ENCODE measurements around the gene CGB3.

CGB3 gene

DNA sequence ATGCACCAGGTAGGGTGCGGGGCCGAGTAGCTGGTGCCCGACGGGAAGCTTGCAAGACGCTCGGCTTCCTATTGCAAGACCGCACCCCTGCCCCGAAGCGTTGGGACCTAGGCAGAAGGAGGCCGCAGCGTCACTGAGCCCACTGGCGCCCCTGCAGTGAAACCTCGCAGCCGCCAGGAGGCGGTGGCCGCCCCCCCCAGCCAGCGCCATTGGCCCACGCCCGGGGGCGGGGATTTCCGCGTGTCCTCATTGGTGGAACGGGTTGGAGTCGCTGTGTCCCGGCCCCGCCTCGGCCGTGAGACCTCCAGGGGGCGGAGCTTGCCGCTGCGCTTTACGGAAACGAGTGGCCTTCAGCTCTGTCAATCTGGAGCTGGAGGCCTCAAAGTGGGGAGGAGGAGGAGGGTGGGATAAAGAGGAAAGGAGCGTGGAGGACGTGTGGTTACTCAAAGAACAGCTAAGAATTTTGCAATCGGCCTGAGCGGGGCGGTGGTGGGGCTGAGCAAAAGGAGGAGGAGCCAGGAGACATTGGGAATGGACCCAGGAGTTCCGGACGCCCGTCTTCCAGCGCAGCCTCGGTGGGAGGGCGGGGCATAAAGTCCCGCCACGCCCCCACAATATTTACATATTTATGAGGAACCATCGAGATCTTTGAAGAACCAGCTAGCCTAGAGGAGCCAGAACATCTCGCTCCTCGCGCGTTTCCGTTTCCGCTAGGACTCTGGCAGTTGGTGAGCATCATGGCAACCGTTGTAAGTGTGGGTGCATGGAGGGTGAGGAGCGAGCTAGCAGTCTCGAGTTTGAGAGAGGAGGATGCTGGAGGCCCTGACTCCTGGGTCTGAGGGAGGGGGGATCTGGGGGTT lies 30.7 kb downstream of the CGB3 start, which contains the start of the genes GYS1 and RUVBL2:
Gene GYS1 (minus strand): TSS at position 135 of the 860 bp plus-strand sequence. CDS start 197 bp downstream, outside the sequence.
Gene RUVBL2 (plus strand): TSS at position 713 of the 860 bp plus-strand sequence. CDS start 25 bp downstream, at position 738.
- Histone ChIP-seq H3K4me1 (ENCODE audit: control insufficient read depth, insufficient read depth, low read length, unreplicated experiment) (peaks cover 8% of the 10 kb centered on the region), H3K27ac (ENCODE audit: low read depth, low read length) (peak within 1 kb of the TSS; percentile 72), H3K79me2 (ENCODE audit: control insufficient read depth, insufficient read depth, low read length, unreplicated experiment) (peaks cover 66% of the 10 kb centered on the region), H3K36me3 (ENCODE audit: insufficient read depth, low read length) (no peaks in the 10 kb centered on the region), H3K4me3 (ENCODE audit: low read depth, low read length) (peak within 1 kb of the TSS; percentile 91), H2AFZ (ENCODE audit: low read length, unreplicated experiment) (no peak within 1 kb of the TSS), H3K27me3 (ENCODE audit: insufficient read depth, low read length) (no peaks in the 10 kb centered on the region)

DNA sequence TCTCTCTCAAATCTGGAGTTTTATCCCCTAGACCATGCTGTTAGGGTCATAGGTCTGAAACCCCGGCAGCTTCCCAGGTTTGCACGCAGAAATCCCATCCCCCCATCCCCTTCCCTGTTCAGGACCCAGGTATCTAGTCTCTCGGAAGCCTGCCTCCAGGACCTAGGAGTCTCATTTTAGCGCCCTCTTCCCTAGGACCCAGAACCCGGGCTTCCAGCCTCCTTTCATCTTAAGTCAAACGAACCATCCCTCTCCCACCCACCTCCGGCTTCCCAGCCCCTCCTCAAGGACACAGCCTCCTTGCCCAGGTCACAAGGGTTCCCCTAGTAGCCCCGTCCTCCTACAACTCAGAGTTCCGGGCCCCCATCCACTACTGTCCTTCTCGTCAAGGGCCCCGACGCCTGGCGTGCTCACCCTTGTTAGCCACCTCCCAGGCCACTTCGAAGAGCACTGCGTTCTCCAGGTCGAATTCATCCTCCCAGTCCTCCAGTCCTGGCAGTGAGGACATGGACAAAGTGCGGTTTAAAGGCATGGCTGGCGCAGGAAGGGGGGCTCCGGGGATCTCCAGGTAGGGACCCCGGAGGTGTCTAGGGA lies 31.5 kb downstream of the CGB3 start:
- H3K4me1 ChIP-seq (ENCODE audit: control insufficient read depth, insufficient read depth, low read length, unreplicated experiment) = peaks cover 8% of the 10 kb centered on the region
- peak overlapping the region; percentile 91 for H3K4me3 ChIP-seq (ENCODE audit: low read depth, low read length)
- H3K27me3 ChIP-seq (ENCODE audit: insufficient read depth, low read length) = no peaks in the 10 kb centered on the region
- H3K36me3 ChIP-seq (ENCODE audit: insufficient read depth, low read length) = no peaks in the 10 kb centered on the region
- peaks cover 64% of the 10 kb centered on the region for H3K79me2 ChIP-seq (ENCODE audit: control insufficient read depth, insufficient read depth, low read length, unreplicated experiment)
- peak overlapping the region; percentile 60 for H3K27ac ChIP-seq (ENCODE audit: low read depth, low read length)
- no peak overlapping the region for H2AFZ ChIP-seq (ENCODE audit: low read length, unreplicated experiment)

GRCh38 chr19:48991873-48992580 lies 32.1 kb downstream of the CGB3 start:
- Histone ChIP-seq H2AFZ (ENCODE audit: low read length, unreplicated experiment) (no peak overlapping the region), H3K27ac (ENCODE audit: low read depth, low read length) (peak overlapping the region; percentile 60), H3K36me3 (ENCODE audit: insufficient read depth, low read length) (no peaks in the 10 kb centered on the region), H3K79me2 (ENCODE audit: control insufficient read depth, insufficient read depth, low read length, unreplicated experiment) (peaks cover 58% of the 10 kb centered on the region), H3K4me1 (ENCODE audit: control insufficient read depth, insufficient read depth, low read length, unreplicated experiment) (peaks cover 8% of the 10 kb centered on the region), H3K4me3 (ENCODE audit: low read depth, low read length) (peak overlapping the region; percentile 91), H3K27me3 (ENCODE audit: insufficient read depth, low read length) (no peaks in the 10 kb centered on the region)

GRCh38 chr19:48991011-48991609 lies 33.0 kb downstream of the CGB3 start:
- Histone ChIP-seq H3K4me1 (ENCODE audit: control insufficient read depth, insufficient read depth, low read length, unreplicated experiment) (peaks cover 8% of the 10 kb centered on the region), H2AFZ (ENCODE audit: low read length, unreplicated experiment) (no peak overlapping the region), H3K4me3 (ENCODE audit: low read depth, low read length) (peak overlapping the region; percentile 91; the same call in 1 of the 2 replicates), H3K36me3 (ENCODE audit: insufficient read depth, low read length) (0 out of 2 replicates have a peak, but pooled peaks cover 2% of the 10 kb centered on the region), H3K27ac (ENCODE audit: low read depth, low read length) (no peak overlapping the region), H3K79me2 (ENCODE audit: control insufficient read depth, insufficient read depth, low read length, unreplicated experiment) (peaks cover 54% of the 10 kb centered on the region), H3K27me3 (ENCODE audit: insufficient read depth, low read length) (no peaks in the 10 kb centered on the region)

DNA sequence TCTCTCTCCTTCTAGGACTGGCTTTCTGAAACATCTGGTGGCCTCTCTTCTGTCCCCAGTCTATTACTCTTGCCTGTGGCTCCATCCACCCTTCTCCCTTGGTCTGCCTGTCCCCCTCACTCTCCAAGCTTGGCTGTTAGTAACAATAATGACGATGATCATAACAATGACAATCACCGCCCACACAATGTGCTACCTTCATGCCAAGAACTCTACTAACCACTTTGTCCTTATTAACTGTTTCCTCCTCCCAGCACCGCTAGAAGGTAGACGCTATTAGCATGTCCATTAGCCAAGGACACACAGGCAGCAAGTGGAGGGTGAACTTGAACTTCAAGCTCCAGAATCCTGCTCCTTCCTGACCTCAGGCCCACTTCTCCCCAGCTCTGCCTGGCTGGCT lies 33.7 kb downstream of the CGB3 start:
- Histone ChIP-seq H3K27me3 (ENCODE audit: insufficient read depth, low read length) (no peaks in the 10 kb centered on the region), H3K4me1 (ENCODE audit: control insufficient read depth, insufficient read depth, low read length, unreplicated experiment) (peaks cover 8% of the 10 kb centered on the region), H3K27ac (ENCODE audit: low read depth, low read length) (no peak overlapping the region), H2AFZ (ENCODE audit: low read length, unreplicated experiment) (no peak overlapping the region), H3K4me3 (ENCODE audit: low read depth, low read length) (no peak overlapping the region), H3K79me2 (ENCODE audit: control insufficient read depth, insufficient read depth, low read length, unreplicated experiment) (peaks cover 47% of the 10 kb centered on the region), H3K36me3 (ENCODE audit: insufficient read depth, low read length) (0 out of 2 replicates have a peak, but pooled peaks cover 2% of the 10 kb centered on the region)

DNA sequence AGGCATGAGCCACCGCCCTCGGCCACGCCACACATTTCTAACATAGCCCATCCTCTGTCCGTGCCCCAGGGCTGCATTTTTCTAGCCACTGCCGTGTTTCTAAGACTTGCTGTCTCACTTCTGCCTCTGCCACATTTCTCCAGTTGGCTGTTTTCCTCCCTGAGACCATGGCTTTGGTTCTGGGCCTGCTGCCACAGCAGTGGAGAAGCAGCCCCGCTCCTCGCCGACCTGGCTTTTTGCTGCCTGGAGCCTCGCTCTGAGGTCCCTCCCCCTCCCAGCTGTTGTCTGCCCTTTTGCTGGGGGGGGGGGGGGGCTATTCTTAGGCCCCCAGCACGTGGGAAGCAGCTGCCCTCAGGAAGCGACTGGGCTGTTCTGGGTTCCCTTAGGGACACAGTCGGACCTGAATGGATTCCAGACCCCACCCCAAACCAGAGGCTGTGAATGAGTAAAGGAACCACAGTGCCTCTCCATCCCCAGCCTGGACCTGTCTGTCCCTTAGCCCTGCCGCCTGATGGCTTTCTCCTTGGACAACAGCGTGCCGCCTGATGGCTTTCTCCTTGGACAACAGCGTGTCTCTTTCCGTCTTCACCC lies 34.3 kb downstream of the CGB3 start:
- no peak overlapping the region for H3K27ac ChIP-seq (ENCODE audit: low read depth, low read length)
- 0 out of 2 replicates have a peak, but pooled peaks cover 2% of the 10 kb centered on the region for H3K36me3 ChIP-seq (ENCODE audit: insufficient read depth, low read length)
- H3K4me1 ChIP-seq (ENCODE audit: control insufficient read depth, insufficient read depth, low read length, unreplicated experiment) = peaks cover 4% of the 10 kb centered on the region
- H3K79me2 ChIP-seq (ENCODE audit: control insufficient read depth, insufficient read depth, low read length, unreplicated experiment) = peaks cover 41% of the 10 kb centered on the region
- H2AFZ ChIP-seq (ENCODE audit: low read length, unreplicated experiment) = no peak overlapping the region
- no peak overlapping the region for H3K4me3 ChIP-seq (ENCODE audit: low read depth, low read length)
- H3K27me3 ChIP-seq (ENCODE audit: insufficient read depth, low read length) = no peaks in the 10 kb centered on the region

DNA sequence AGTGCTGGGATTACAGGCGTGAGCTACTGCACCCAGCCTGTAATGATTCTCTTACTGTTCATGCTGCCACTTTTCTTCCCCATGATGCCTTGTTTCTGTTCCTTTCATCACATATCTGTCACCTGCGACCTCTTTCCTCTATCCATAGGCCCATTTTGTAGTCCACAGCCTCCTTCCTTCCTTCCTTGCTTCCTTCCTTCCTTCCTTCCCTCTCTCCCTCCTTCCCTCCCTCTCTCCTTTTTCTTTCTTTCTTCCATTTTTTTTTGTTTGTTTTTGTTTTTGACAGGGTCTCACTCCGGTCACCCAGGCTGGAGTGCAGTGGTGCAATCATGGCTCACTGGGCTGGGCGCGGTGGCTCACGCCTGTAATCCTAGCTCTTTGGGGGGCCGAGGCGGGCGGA lies 35.3 kb downstream of the CGB3 start:
- Histone ChIP-seq H3K79me2 (ENCODE audit: control insufficient read depth, insufficient read depth, low read length, unreplicated experiment) (peaks cover 32% of the 10 kb centered on the region), H3K36me3 (ENCODE audit: insufficient read depth, low read length) (0 out of 2 replicates have a peak, but pooled peaks cover 2% of the 10 kb centered on the region), H2AFZ (ENCODE audit: low read length, unreplicated experiment) (no peak overlapping the region), H3K27ac (ENCODE audit: low read depth, low read length) (no peak overlapping the region), H3K4me1 (ENCODE audit: control insufficient read depth, insufficient read depth, low read length, unreplicated experiment) (peaks cover 3% of the 10 kb centered on the region), H3K27me3 (ENCODE audit: insufficient read depth, low read length) (no peaks in the 10 kb centered on the region), H3K4me3 (ENCODE audit: low read depth, low read length) (no peak overlapping the region)

- 0 out of 2 replicates have a peak, but pooled peaks cover 2% of the 10 kb centered on the region for H3K36me3 ChIP-seq (ENCODE audit: insufficient read depth, low read length)
- peaks cover 31% of the 10 kb centered on the region for H3K79me2 ChIP-seq (ENCODE audit: control insufficient read depth, insufficient read depth, low read length, unreplicated experiment)
- H3K27ac ChIP-seq (ENCODE audit: low read depth, low read length) = no peak overlapping the region
These were observed 35.8 kb downstream of the CGB3 start for GRCh38 chr19:48988286-48988685.

GRCh38 chr19:48987323-48987722 lies 36.8 kb downstream of the CGB3 start:
- Histone ChIP-seq H3K36me3 (ENCODE audit: insufficient read depth, low read length) (0 out of 2 replicates have a peak, but pooled peaks cover 2% of the 10 kb centered on the region), H2AFZ (ENCODE audit: low read length, unreplicated experiment) (no peak overlapping the region)

More at GRCh38 chr19:48988286-48988685, 35.8 kb downstream of the CGB3 start:
- Histone ChIP-seq H3K4me1 (ENCODE audit: control insufficient read depth, insufficient read depth, low read length, unreplicated experiment) (peaks cover 3% of the 10 kb centered on the region), H3K4me3 (ENCODE audit: low read depth, low read length) (no peak overlapping the region), H2AFZ (ENCODE audit: low read length, unreplicated experiment) (no peak overlapping the region), H3K27me3 (ENCODE audit: insufficient read depth, low read length) (no peaks in the 10 kb centered on the region)

More at GRCh38 chr19:48987323-48987722, 36.8 kb downstream of the CGB3 start:
- Histone ChIP-seq H3K27ac (ENCODE audit: low read depth, low read length) (no peak overlapping the region), H3K27me3 (ENCODE audit: insufficient read depth, low read length) (no peaks in the 10 kb centered on the region), H3K79me2 (ENCODE audit: control insufficient read depth, insufficient read depth, low read length, unreplicated experiment) (peaks cover 24% of the 10 kb centered on the region), H3K4me3 (ENCODE audit: low read depth, low read length) (no peak overlapping the region), H3K4me1 (ENCODE audit: control insufficient read depth, insufficient read depth, low read length, unreplicated experiment) (peaks cover 3% of the 10 kb centered on the region)
